Activated CD4-positive, alpha-beta memory T cell treated with anti-CD3 and anti-CD28 coated beads for 36 hours (primary cell): ENCODE data around the gene TMCC1. TPM values are rescaled to one million over a fixed set of nuclear protein-coding genes. Genes with fewer than 3 reads are reported as not detected.

Experiments used
- CTCF ChIA-PET: fragments of 350-600 bp; sonication (Branson Sonifier 250); formaldehyde crosslinking; loops from one replicate; lab custom pipeline; 2021; ENCODE audit warnings: antibody characterized with exemption, inconsistent platforms; lab: Charles Lee
- POLR2A ChIA-PET: fragments of 350-600 bp; sonication (Branson Sonifier 250); formaldehyde crosslinking; loops from one replicate; lab custom pipeline; 2021; ENCODE audit warnings: antibody characterized with exemption; lab: Charles Lee
- DNase-seq: peaks from one replicate; pipeline ENCODE4 v3.0.0-alpha.2; 2020
- H3K27ac Mint-ChIP-seq: one replicate; pipeline ENCODE4 v1.8.0; 2021; ENCODE audit warnings: mixed read lengths
- H3K27me3 Mint-ChIP-seq: one replicate; pipeline ENCODE4 v1.8.0; 2021; ENCODE audit warnings: mixed read lengths
- H3K36me3 Mint-ChIP-seq: one replicate; pipeline ENCODE4 v1.8.0; 2021; ENCODE audit warnings: mixed read lengths
- H3K4me1 Mint-ChIP-seq: one replicate; pipeline ENCODE4 v1.8.0; 2021; ENCODE audit warnings: low read depth, mixed read lengths
- H3K4me3 Mint-ChIP-seq: one replicate; pipeline ENCODE4 v1.8.0; 2021; ENCODE audit warnings: mild to moderate bottlenecking, mixed read lengths
- H3K9me3 Mint-ChIP-seq: one replicate; pipeline ENCODE4 v1.8.0; 2021; ENCODE audit warnings: mixed read lengths
- intact Hi-C: fragments of 100-400 bp; cut with micrococcal nuclease; formaldehyde crosslinking; loops from one replicate; pipeline ENCODE4 v1.15.1; 2023
- total RNA-seq, 2 experiments: library from RNA; stranded (reverse); gene quantifications; one replicate each; pipeline ENCODE4 v1.2.3, GENCODE V29; 2021

TMCC1 gene
- total RNA-seq, 2 experiments from 2014 or later, result 20.6 to 20.8 TPM

GRCh38 chr3:129600348-129600747, 293.2 kb downstream of the TMCC1 start:
- H3K4me3 Mint-ChIP-seq, result no peak overlapping the region
- H3K4me1 Mint-ChIP-seq, result peaks cover 2% of the 10 kb centered on the region
- H3K9me3 Mint-ChIP-seq, result no peaks in the 10 kb centered on the region
- POLR2A ChIA-PET, result no interaction called here
- CTCF ChIA-PET, result no interaction called here
- no peak overlapping the region for H3K27ac Mint-ChIP-seq
- H3K36me3 Mint-ChIP-seq, result no peaks in the 10 kb centered on the region
- intact Hi-C loops, result no loop called here
- no peak for DNase-seq
- H3K27me3 Mint-ChIP-seq, result peaks cover 8% of the 10 kb centered on the region

- H3K9me3 Mint-ChIP-seq, result no peaks in the 10 kb centered on the region
- no peak overlapping the region for H3K27ac Mint-ChIP-seq
- ChIA-PET CTCF (no interaction called here), POLR2A (no interaction called here)
- peaks cover under 1% of the 10 kb centered on the region for H3K4me1 Mint-ChIP-seq
- H3K36me3 Mint-ChIP-seq, result no peaks in the 10 kb centered on the region
- H3K27me3 Mint-ChIP-seq, result peaks cover 4% of the 10 kb centered on the region
- intact Hi-C loops, result no loop called here
- H3K4me3 Mint-ChIP-seq, result no peak overlapping the region
- DNase-seq, result no peak
Observed at GRCh38 chr3:129599607-129600006, 293.9 kb downstream of the TMCC1 start.

DNA sequence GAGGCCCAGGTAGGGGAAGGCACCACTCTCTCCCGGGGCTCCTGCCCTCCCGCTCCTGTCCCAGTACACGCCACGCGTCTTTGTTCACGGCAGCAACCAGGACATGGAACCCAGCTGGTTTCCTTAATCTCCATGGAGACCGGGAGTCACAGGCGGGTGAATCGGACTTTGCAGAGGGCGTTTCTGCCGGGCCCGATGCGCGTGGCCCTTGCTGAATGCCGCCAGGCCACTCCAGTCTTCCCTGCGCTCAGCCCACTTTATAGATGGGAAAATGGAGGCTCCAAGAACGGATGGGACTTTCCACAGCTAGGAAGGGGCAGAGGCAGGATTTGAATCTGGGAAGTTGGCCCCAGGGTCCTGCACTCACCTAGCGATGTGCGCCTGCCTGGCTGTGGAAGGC, 294.4 kb downstream of the TMCC1 start:
- H3K27ac Mint-ChIP-seq, result no peak overlapping the region
- H3K4me3 Mint-ChIP-seq, result no peak overlapping the region
- no peaks in the 10 kb centered on the region for H3K36me3 Mint-ChIP-seq
- intact Hi-C loops, result no loop called here
- no peaks in the 10 kb centered on the region for H3K27me3 Mint-ChIP-seq
- H3K4me1 Mint-ChIP-seq, result peaks cover 2% of the 10 kb centered on the region
- no peaks in the 10 kb centered on the region for H3K9me3 Mint-ChIP-seq
- DNase-seq, result no peak
- CTCF ChIA-PET, result no interaction called here
- POLR2A ChIA-PET, result no interaction called here

DNA sequence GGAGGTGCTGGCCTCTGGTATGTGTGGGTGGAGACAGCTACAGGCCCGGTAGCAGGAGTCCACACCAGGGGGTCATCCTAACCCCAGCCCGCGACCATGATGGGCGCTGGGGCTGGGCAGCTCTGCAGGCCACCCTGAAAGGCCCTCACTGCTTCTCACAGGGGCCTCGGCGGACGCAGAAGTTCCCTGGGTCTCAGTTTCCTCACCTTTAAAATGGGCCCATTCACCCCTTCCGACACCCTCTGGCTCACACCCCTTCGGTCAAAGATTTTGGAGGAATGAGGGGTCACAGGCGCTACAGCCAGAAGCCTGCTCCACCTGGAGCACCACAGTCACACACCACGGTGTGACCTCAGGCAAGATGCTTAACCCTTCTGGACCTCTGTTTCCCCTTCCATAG, 295.0 kb downstream of the TMCC1 start:
- DNase-seq, result no peak
- intact Hi-C loops, result no loop called here
- Mint-ChIP-seq H3K36me3 (no peaks in the 10 kb centered on the region), H3K27me3 (no peaks in the 10 kb centered on the region), H3K27ac (no peak overlapping the region), H3K4me3 (no peak overlapping the region), H3K4me1 (peaks cover 8% of the 10 kb centered on the region), H3K9me3 (no peaks in the 10 kb centered on the region)
- ChIA-PET CTCF (no interaction called here), POLR2A (no interaction called here)

GRCh38 chr3:129598000-129598381, 295.5 kb downstream of the TMCC1 start:
- intact Hi-C loops, result no loop called here
- CTCF ChIA-PET, result no interaction called here
- no peak overlapping the region for H3K4me3 Mint-ChIP-seq

More at GRCh38 chr3:129598000-129598381, 295.5 kb downstream of the TMCC1 start:
- peaks cover 13% of the 10 kb centered on the region for H3K4me1 Mint-ChIP-seq
- POLR2A ChIA-PET, result no interaction called here
- H3K36me3 Mint-ChIP-seq, result no peaks in the 10 kb centered on the region
- DNase-seq, result no peak
- no peaks in the 10 kb centered on the region for H3K9me3 Mint-ChIP-seq
- no peaks in the 10 kb centered on the region for H3K27me3 Mint-ChIP-seq
- H3K27ac Mint-ChIP-seq, result no peak overlapping the region

Other genes with a start within 250 kb of the TMCC1 start
- gene TRH, start 81.0 kb upstream of the TMCC1 start, total RNA-seq, result not detected
- gene ALG1L2, start 188.1 kb upstream of the TMCC1 start, total RNA-seq, result not detected